OCI-LY3 (cell line): ENCODE results near the gene SVOPL.

Source experiments
- H2AFZ ChIP-seq: fragments of 200-600, 300-600 bp; shearing (Covaris generic); 2 replicates; pipeline ENCODE4 v1.6.0; 2014; ENCODE audit warnings: antibody characterized with exemption, low read depth, low read length
- H3K27ac ChIP-seq: fragments of 200-600, 300-600 bp; sonication (generic); 2 replicates; pipeline ENCODE4 v1.5.1; 2014; ENCODE audit warnings: mild to moderate bottlenecking, low read length, moderate library complexity, mixed read lengths
- H3K27me3 ChIP-seq: fragments of 200-600, 300-600 bp; sonication (generic); 2 replicates; pipeline ENCODE4 v1.6.1; 2014; ENCODE audit warnings: low read depth, low read length, mixed read lengths
- H3K36me3 ChIP-seq: fragments of 200-600, 300-600 bp; sonication (generic); replicated peaks from 2 replicates; pipeline ENCODE3; 2014; ENCODE audit warnings: low read depth, low read length, mixed read lengths
- H3K4me1 ChIP-seq: fragments of 300-600, 200-600 bp; sonication (generic); 2 replicates; pipeline ENCODE4 v1.6.1; 2014; ENCODE audit warnings: low read length, mixed read lengths
- H3K4me2 ChIP-seq: fragments of 200-600, 300-600 bp; sonication (generic); 2 replicates; pipeline ENCODE4 v1.6.1; 2014; ENCODE audit warnings: low read length, mixed read lengths
- H3K4me3 ChIP-seq: fragments of 300-600, 200-600 bp; sonication (generic); 2 replicates; pipeline ENCODE4 v1.5.1; 2014; ENCODE audit warnings: antibody characterized with exemption, mild to moderate bottlenecking, low read length, moderate library complexity
- H3K79me2 ChIP-seq: fragments of 300-600, 200-600 bp; shearing (Covaris generic); 2 replicates; pipeline ENCODE4 v1.6.1; 2014; ENCODE audit warnings: mild to moderate bottlenecking, low read length, mixed read lengths
- H3K9ac ChIP-seq: fragments of 300-600, 200-600 bp; shearing (Covaris generic); 2 replicates; pipeline ENCODE4 v1.6.0; 2014; ENCODE audit warnings: mild to moderate bottlenecking, low read length, moderate library complexity
- H3K9me3 ChIP-seq: fragments of 200-600, 300-600 bp; shearing (Covaris generic); 2 replicates; pipeline ENCODE4 v1.6.1; 2014; ENCODE audit warnings: low read length, mixed read lengths; ENCODE audit not compliant: insufficient read depth
- H4K20me1 ChIP-seq: fragments of 200-600, 300-600 bp; sonication (generic); 2 replicates; pipeline ENCODE4 v1.6.1; 2016; ENCODE audit warnings: low read length, mixed read lengths; ENCODE audit not compliant: insufficient read depth
- CTCF ChIP-seq: fragments of 200-600, 300-600 bp; sonication (generic); IDR thresholded peaks from 2 replicates; pipeline ENCODE4 v1.5.1; 2014; ENCODE audit warnings: antibody characterized with exemption, low read length, low read depth
- EZH2phosphoT487 ChIP-seq: fragments of 200-600 bp; shearing (Covaris generic); IDR thresholded peaks from 2 replicates; pipeline ENCODE4 v1.6.1; 2018; ENCODE audit warnings: antibody characterized with exemption, mixed run types, low read depth

SVOPL gene

DNA sequence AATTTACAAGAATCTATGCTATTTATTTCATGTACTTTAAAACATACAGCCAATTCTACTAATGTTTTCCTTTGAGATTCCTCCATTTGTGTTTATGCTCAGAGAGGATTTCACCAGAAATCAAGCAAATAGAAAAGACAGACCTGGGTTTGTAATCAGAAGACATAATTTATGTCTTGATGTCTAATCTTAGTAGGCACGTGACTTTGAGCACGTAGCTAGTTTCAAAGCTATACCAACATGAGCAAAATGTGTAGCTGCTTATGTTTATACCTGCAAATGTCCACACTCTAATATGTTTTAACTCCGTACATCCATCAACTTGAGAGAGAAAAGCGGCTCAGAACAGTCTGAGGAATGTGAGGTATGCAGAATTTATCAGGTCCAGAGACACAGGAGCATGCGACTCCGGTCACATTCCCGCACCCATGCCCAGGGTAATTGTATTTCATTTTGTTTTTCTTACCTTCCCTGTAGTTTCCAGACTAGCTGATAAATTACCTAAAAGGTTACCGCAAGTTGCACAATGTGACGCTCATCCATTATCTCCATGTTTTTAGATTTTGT lies 40.0 kb downstream of the SVOPL start:
- H3K9me3 ChIP-seq = no peaks in the 10 kb centered on the region
- TF ChIP-seq CTCF (no peak), EZH2phosphoT487 (no peak)
- H3K27me3 ChIP-seq = peaks cover 12% of the 10 kb centered on the region; the same call in 1 of the 2 replicates

GRCh38 chr7:138658889-138659288 lies 42.3 kb downstream of the SVOPL start:
- Histone ChIP-seq H3K4me1 (no peaks in the 10 kb centered on the region), H3K9ac (no peak overlapping the region), H3K27me3 (peaks cover 12% of the 10 kb centered on the region; the same call in 1 of the 2 replicates), H2AFZ (no peak overlapping the region), H3K4me2 (no peak overlapping the region), H3K9me3 (no peaks in the 10 kb centered on the region), H3K79me2 (no peaks in the 10 kb centered on the region), H3K36me3 (no peaks in the 10 kb centered on the region), H3K4me3 (no peak overlapping the region), H4K20me1 (no peaks in the 10 kb centered on the region), H3K27ac (no peak overlapping the region)
- no peak for TF ChIP-seq EZH2phosphoT487
- TF ChIP-seq CTCF = no peak

More for the DNA sequence above, 40.0 kb downstream of the SVOPL start:
- H3K4me3 ChIP-seq = no peak overlapping the region
- H3K27ac ChIP-seq = no peak overlapping the region
- H4K20me1 ChIP-seq = no peaks in the 10 kb centered on the region
- no peak overlapping the region for H3K9ac ChIP-seq
- H3K4me1 ChIP-seq = no peaks in the 10 kb centered on the region
- H3K36me3 ChIP-seq = no peaks in the 10 kb centered on the region
- no peak overlapping the region for H2AFZ ChIP-seq
- H3K4me2 ChIP-seq = no peak overlapping the region
- no peaks in the 10 kb centered on the region for H3K79me2 ChIP-seq

DNA sequence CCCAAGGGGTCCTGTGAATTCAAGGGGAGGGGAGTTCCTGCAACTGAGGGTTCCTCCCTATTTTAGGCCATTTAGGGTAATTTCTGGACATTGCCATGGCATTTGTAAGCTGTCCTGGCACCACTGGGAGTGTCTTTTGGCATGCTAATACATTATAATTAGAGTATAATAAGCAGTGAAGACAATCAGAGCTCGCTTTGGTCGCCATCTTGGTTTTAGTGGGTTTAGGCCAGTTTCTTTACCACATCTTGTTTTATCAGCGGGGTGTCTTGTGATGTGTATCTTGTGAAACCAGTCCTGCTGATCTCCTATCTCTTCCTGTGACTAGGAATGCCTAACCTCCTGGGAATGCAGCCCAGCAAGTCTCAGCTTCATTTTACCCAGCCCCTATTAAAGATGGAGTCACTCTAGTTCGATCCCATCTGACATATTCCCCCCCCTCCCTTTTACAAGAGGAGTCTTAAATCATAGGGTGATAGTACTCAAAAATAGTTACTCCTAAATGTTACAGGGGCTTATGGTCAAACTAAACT lies 43.2 kb downstream of the SVOPL start:
- TF ChIP-seq CTCF = no peak
- TF ChIP-seq EZH2phosphoT487 = no peak
- no peaks in the 10 kb centered on the region for H3K79me2 ChIP-seq
- H2AFZ ChIP-seq = no peak overlapping the region
- no peak overlapping the region for H3K9ac ChIP-seq
- H3K27ac ChIP-seq = no peak overlapping the region
- no peak overlapping the region for H3K4me2 ChIP-seq
- H3K27me3 ChIP-seq = peaks cover 12% of the 10 kb centered on the region; the same call in 1 of the 2 replicates
- no peaks in the 10 kb centered on the region for H3K9me3 ChIP-seq
- no peaks in the 10 kb centered on the region for H3K36me3 ChIP-seq
- H3K4me3 ChIP-seq = no peak overlapping the region
- no peaks in the 10 kb centered on the region for H3K4me1 ChIP-seq
- no peaks in the 10 kb centered on the region for H4K20me1 ChIP-seq

GRCh38 chr7:138656952-138657351 lies 44.2 kb downstream of the SVOPL start:
- H3K4me3 ChIP-seq = no peak overlapping the region
- no peaks in the 10 kb centered on the region for H3K4me1 ChIP-seq
- H3K27me3 ChIP-seq = peaks cover 9% of the 10 kb centered on the region; the same call in 1 of the 2 replicates
- H2AFZ ChIP-seq = no peak overlapping the region
- no peaks in the 10 kb centered on the region for H3K36me3 ChIP-seq
- H4K20me1 ChIP-seq = no peaks in the 10 kb centered on the region
- no peaks in the 10 kb centered on the region for H3K79me2 ChIP-seq
- no peak overlapping the region for H3K9ac ChIP-seq
- no peak overlapping the region for H3K4me2 ChIP-seq
- H3K27ac ChIP-seq = no peak overlapping the region
- no peaks in the 10 kb centered on the region for H3K9me3 ChIP-seq
- TF ChIP-seq CTCF (no peak), EZH2phosphoT487 (no peak)
